HL-60/S4 treated with phorbol 12-myristate 13-acetate at 8.2 ng/mL for 4 days and 3 days (cell line): ENCODE measurements around the gene GRM4.

Experiments used
- in situ Hi-C: fragments of 300-500 bp; cut with MboI; formaldehyde crosslinking; loops from 2 replicates; pipeline ENCODE4 v1.15.0; 2022; ENCODE audit warnings: low sequenced_read_pairs

Gene GRM4

DNA sequence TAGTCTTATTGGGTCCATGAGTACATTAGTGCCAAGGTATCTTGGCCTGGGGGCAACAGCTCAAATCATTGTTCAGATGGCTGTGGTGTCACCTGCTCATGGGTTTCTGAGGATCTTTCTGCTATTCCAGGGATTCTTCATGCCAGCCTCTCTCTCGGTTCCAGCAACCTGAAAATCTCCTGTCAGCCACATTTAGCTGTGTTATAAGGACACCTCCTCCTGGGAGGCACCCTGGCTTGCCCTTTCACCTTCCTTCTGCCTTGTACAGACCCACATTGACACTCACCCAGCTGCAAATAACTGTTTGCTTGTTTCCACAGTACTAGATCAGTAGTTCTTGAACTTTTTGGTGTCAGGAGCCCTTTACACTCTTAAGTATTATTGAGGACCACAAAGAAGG, 159.9 kb downstream of the GRM4 start:
- in situ Hi-C loops: no loop called here

DNA sequence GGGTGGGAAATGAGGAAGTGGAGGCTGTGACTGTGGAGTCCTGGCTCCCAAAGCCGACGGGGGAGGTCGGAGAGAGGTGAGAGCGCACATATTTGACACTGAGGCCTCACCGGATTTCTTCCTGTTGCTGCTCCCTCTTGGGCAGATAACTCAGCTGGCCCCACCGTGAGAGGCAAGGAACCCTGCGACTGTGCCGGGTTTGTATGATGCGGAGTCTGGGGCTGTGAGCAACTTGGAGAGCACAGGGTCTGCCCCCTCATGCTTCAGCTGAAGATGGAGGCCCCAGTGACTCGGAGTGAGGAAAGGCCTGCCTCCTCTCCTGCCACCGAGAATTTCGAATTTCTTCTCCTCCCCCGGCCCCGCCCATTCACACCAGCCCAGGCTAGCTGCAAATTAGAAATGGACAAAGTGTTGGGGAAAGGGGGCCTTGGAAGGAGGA, 160.6 kb downstream of the GRM4 start:
- in situ Hi-C loops: no loop called here

DNA sequence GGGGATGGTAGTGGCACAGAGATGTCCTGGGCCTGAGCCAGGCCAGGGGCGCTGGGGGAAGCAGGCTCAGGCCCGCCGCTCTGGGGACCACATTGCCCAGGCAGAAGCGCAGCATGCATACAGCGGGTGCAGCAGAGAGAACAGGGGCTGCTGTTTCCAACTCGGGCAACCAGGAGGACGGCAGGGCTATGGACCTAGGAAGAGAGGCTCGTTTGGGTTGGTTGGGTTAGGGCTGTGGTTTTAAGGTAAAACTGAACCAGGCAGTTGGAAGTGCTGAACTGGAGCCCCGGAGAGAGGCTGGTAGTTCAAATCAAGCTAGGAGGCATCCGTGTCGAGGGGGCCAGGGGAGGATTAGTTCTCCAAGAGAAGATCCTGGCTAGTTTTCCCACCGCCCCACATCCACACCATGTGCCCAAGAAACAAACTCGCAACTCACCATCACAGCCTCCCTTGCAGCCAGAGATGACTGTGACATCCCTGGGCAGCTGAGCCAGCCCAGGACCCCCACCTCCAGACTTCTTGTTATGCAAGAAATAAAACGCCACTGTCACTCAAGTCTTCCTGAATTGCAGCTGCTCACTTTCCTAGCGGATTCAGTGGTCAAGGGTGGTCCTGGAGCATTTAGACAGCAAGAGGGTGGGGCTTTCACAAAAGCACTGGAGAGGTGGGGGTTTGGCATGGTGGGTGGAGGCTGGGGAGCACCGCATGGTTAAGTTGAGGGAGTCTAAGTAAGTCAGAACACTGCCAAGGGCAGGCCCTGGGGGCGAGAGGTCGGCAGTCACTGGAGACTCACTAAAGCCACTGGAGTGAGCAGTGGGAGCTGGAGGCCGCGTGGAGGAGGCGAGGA, 161.2 kb downstream of the GRM4 start:
- in situ Hi-C loops: no loop called here

DNA sequence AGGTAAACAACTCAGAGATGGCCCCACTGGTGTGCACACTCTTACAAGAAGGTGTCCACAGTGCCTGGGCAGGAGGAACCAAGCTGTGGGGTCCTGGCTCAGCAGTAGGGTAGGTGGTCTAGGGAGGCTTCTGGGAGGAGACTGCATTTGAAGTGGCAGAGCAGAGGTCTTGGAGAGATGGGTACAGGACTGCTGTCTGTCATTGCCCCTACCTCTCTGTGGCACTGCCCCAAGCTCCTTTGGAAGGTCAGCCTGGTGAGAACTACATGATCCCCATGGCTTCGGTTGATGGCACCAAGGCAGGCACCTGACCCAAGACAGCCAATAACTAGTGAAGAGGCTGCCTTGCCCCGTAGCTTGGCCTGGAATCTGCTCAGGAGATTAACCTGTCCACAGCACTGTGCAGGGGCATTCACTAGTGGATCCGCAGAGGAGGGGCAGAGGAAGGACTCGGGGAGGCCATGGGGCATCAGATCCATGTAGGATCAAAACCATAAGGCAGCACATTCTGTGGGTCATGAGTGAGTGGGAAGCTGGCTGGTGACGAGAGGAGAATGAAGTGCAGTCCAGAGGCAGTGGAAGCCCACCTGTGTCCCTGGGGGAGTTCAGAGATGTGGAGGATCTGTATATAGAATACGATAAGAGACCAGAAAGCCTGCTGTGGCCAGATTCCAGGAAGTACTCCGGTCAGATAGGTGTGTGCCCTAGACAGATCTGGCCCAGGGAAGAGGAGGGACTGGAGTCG, 162.0 kb downstream of the GRM4 start:
- in situ Hi-C loops: no loop called here

- in situ Hi-C loops: no loop called here
These were observed 162.7 kb downstream of the GRM4 start for GRCh38 chr6:33983109-33983716.

DNA sequence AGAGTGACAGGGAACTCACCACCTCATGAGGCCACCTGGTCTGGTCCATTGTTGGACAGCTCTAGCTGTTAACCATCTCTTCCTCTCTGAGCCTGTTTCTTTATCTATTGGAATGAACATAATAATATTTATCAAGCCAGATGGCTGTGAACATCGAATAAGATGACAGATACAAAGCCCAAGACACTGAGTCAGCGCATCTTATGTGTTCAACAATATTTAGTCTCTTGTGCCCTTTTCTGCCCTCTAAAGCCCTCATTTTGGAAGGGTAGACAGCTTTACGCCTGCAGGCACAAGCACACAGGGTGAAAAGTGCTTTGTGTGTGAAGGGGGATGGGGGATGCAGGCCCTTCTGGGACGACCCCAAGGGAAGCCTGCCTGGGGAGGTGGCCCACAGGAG, 164.0 kb downstream of the GRM4 start:
- in situ Hi-C loops: no loop called here

- in situ Hi-C loops: no loop called here
These were observed 164.5 kb downstream of the GRM4 start for GRCh38 chr6:33981421-33981820.

- in situ Hi-C loops: no loop called here
These were observed 165.4 kb downstream of the GRM4 start for GRCh38 chr6:33980176-33981175.

DNA sequence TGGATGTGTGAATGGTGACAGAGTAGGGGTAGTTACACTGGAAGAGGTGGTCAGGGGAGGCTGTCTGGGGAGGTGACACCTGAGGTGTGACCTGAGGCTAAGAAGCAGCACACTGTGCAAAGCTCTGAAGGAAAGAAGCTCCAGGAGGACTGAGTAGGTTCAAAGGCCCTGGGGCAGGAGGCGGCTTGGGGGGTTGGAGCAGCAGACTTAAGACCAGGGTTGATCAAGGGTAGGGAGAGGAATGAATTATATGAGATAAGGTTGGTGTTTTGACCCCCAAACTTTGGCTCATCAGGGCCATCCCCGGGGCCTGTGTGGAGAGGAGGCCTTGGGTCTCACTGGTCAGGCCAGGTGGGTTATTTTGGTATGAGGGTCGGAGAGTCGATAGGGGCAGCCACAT, 166.1 kb downstream of the GRM4 start:
- in situ Hi-C loops: no loop called here

DNA sequence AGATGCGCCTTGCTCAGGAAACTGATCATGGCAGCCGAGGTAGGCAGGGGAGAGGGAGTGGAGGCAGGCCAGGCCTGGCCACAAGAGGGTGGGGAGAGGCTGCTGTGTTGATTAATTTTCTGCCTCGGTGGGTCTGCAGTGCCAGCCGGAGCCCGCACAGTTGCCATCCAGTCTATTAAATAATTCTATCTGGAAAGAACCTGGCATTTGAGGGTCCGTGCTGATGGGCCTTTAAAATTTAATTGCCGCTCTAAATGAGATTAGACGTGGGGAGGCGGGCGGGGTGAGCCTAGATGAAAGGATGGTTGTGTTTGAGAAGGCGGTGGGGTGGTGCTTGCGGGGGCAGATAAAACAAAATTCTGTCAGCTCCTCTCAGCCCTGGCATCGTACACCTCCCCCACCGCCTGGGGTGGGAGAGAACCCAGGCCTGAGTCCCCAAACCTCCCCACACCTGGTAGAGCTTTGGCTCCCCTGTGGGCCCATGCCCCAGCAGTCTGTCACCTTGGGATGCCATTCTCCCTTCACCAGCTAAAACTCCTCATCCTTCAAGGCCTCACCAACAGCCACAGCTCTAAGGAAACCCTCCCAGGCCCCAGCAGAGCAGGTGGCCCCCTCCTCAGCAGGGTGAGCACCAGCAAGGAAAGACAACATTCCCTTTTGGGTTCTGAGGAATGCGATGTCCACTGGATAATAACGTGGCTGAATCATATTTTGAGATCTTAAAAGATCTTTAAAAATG, 167.3 kb downstream of the GRM4 start:
- in situ Hi-C loops: no loop called here

GRCh38 chr6:33977606-33978411, 168.1 kb downstream of the GRM4 start:
- in situ Hi-C loops: no loop called here

DNA sequence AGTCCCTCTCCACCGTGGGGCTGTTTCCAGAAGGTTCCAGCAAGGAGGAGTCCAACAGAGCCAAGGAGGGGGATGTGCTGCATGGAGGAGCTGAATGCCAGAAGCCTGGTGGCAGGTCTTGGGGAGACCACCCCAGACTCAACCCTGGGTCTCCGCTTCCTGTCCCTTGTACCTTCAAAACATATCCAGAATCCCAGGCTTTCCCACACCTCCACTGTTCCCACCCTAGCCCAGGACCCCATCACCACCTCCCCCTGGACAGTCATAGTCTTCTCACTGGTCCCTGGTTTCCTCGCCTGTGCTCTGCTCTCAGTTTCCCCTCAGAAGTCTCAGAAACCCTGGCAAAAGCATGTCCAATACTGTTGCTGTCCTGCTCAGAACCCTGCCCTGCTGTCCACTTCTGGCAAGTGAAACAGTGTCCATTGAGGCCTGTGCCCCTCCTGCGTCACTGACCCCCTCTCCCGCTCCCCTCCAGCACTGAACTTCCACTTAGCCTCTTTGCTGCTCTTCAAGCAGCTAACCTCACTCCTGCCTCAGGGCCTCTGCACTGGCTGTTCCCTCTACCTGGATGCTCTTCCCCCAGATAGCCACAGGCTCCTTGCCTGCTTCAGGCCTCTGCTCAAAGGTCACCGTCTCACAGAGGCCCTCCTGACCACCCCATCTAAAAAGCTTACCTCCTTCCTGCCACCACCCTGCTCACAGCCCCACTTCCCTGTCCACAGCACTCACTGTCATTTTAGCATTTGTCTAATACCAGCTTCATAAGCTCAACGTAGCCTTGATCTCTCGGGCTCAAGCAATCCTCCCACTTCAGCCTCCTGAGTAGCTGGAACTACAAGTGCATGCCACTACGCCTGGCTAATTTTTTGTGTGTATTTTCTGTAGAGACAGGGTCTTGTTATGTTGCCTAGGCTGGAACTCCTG, 169.2 kb downstream of the GRM4 start:
- in situ Hi-C loops: no loop called here

GRCh38 chr6:33975661-33976436, 170.0 kb downstream of the GRM4 start:
- in situ Hi-C loops: no loop called here

DNA sequence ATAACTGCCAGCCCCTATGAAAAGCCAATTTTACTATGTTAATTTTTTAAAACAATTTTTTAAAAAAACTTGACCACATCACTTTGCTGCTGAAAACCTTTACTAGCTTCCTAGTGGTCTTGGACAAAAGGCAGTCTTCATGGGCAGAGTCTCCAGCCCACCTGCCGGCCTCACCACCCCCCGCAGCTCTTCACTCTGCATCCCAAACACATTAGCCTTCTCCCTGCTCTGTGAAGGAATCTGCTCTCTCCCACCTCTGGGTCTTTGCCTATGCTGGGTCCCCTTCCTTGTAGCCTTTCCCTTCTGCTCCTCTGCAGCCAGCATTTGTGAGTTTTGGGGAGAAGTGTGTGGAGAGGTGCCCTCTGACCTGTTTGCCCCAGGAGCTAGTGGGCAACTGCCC, 171.4 kb downstream of the GRM4 start:
- in situ Hi-C loops: no loop called here

DNA sequence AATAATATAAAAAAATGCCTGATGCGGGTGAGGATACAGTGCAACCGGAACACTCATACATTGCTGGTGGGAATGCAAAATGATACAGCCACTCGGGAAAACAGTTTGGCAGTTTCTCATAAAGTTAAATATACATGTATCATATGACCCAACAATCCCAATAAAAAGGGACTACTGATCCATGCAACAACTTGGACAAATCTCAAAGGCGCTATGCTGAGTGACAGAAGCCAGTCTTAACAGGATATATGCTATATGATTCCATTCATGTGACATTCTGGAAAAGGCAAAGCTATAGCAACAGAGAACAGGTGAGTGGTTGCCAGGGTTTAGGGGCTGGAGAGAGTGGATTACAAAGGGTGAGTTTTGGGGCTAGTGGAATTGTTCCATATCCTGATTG, 171.9 kb downstream of the GRM4 start:
- in situ Hi-C loops: no loop called here

- in situ Hi-C loops: no loop called here
These were observed 174.3 kb downstream of the GRM4 start for GRCh38 chr6:33971580-33971979.
